NCI-H187 treated with DMSO at 0.1 percent for 48 hours (cell line): ENCODE results near the gene BNC2.
A peak's percentile ranks its signal among the peaks of the same experiment; 100 is the strongest.

Experiments
- DNase-seq: peaks from one replicate; lab custom pipeline; 2025; lab: John Stamatoyannopoulos, UW

BNC2 gene

DNA sequence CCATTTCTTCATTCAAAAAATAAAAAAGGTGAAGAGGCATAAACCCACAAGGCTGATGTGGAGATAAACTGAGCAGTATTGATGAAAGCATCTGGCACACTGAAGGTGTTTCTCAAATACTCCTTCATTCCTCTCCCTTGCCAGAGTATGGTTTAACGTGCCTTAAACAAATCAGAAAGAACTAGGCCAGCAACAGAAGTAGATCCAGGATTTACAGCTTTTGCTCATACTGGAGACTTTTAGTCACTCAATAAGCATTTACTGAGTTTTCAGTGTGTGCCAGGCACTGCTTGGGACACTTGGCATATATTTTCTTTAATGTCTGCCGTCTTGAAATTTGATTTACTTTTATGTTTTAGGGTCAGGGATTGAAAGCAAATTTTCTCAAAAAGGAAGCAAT lies 53.0 kb downstream of the BNC2 start:
- DNase-seq, result no peak

DNA sequence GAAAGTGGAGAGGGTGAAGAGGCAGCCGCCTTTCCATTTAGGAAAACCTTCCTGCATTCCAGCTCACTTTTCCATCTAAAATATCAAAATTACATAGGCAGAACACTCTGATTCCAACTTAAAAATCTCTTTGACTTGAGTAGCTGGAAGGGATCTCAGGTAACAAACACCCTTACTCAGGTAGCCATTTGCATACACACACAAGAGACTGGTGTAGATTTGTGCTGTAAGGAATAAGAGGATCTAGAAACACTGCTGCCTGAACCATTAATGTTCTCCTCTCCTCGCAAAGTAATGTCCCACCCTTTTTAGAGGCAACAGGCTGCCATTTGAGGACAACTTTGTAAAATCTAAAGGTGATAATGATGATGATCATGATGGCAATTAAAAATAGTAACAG lies 53.5 kb downstream of the BNC2 start:
- DNase-seq, result no peak

DNA sequence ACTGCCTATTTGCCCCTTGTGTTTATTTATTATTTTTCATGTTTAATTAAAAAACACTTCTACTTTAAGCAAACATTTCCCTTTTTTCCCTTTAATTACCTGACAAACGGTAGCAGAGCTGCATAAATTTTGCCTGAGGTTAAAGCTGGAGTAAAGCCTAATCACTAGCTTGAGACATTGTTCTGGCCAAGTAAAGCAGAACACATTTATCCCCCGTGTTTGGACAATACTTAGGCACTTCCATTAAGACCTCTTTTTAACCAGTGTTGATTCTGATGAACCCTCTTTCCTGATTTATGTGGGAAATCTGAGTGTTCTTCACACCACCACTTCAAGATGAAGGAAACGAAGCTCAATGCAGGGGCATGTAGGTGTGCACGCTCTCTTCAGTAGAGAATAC lies 54.5 kb downstream of the BNC2 start:
- peak; percentile 62 for DNase-seq

DNA sequence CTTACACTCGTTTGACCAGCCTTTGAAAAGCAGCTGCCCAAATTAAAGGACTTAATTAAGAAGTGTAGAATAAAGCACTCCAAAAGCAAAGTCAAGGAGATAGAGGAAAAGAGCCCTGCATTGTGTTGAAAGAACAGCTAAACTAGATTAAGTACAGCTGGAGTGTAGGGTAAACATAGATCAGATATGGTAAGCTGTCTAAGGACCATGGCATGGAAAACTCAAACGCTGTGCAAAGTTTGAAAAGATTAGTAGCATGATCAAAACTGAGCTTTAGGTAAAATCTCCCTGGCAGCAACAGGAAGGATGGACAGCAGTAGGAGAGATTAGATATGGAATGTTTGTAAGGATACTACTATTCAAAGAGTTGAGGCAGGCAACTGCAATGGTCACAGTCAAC lies 55.4 kb downstream of the BNC2 start:
- DNase-seq, result no peak

DNA sequence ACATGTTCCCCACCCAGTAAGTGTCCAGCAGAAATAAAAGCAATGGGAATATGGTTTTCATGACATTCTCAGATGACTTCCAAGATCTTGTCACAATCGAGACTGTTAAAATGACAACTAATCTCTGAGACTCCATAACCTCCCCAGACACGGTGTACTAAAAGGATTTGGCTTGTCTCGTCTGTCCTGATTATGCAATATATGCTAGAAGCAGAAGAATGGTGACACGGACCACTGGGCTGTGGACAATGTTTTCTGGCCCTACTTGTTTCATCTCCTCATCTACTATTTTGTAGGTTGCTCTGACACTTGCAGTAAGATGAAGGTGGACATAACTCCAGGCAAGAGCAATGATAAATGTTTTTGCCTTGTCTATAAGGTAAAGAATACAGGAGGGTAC lies 56.6 kb downstream of the BNC2 start:
- no peak for DNase-seq

DNA sequence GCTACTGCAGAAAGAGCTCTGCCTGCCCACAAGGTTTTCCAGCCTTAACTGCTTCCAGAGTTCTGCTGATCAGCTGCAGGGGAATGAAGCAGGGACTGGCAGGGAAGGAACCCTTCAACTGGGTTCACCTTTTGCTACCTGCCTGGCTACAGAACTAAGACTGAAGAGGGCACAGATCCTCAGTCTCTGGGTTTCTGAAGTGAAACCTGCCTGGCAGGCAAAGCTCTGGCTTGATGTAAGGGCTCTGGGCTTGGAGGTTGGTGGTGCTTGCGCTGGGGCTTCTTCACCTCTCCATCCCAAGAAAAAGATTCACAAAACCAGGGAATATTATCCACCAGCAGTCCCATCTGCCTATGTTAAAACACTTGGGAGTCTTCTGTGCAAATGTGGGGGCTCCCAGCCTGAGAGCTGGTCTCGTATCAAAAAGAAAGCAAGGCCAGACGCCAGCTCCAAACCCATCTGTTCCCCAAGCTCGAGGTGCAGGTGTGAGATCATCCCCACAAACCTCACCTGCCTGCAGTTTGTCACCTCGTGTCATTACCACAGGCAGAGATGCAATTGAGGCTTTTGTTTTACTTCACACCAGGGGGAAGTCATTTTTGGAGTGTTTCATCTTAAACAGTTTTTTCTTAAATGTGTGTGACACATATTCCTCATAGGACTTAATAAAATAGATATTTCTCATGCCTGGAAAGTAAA lies 58.3 kb downstream of the BNC2 start:
- no peak for DNase-seq

DNA sequence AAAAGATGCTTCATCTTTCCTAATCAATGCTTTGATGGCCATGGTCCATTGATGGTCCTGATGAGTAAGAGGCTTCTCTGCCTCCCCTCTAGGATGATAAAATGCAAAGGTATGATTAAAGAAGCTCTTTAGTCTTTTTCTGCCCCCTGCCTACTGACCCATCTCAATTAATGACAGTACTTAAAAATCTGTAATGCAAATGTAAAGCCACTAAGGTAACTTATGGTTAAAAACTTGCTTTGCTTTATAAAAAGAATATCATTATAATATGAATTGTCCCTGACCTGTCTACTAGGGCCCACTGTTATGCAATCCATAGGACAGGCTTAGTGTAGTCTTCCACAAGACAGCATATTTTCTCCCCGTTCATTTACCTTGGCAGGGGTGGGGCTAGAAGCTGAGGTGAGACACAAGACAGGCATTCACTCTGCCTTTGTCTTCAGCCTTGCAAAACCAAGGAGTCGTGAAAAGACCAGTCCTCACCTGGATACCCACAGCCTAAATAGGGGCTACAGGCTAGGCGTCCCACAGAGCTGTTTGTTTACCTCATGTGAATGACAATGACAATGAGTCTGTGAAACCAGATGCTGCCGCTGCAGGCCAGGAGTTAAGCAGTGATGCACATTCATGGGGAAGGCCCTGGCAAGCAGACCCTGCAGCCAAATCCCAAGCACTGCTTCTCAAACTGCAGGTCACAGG lies 60.4 kb downstream of the BNC2 start:
- DNase-seq, result no peak

DNA sequence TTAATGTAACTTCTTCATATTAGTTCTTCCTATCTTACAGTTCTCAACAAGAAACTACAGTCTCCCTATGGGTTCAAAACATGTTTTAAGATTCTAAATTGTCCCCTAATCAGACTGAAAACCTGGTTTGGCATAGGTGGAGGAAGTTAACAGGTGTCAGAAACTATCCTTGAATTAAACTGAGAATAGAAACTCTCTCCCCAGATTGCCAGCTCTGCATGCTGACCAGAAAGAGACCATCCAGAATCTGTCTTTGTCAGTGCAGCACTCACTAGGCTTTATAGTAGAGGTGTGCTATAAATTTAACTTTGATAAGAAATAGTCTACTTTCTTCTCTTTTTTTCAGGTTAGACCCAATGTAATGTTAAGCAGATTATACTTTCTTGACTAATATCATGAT lies 63.8 kb downstream of the BNC2 start:
- DNase-seq, result no peak

DNA sequence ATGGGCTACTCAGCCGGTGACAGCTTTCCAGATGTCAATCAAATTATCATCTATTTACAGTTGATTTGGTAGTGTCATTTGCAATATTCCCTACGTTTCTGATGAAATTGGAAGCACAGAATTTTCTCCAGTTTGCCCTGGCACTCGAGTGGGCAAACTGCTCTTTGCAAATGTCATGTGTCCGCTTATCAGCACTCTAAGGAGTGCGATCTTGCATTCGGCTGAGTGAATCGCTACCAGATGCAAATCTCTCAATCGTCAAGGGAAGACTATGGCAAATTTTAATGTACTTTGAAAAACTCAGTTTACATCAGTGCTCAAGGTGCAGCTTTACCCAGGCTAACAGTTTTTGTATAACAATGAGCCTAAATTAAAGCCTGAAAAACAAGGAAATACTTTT lies 66.8 kb downstream of the BNC2 start:
- DNase-seq, result no peak

DNA sequence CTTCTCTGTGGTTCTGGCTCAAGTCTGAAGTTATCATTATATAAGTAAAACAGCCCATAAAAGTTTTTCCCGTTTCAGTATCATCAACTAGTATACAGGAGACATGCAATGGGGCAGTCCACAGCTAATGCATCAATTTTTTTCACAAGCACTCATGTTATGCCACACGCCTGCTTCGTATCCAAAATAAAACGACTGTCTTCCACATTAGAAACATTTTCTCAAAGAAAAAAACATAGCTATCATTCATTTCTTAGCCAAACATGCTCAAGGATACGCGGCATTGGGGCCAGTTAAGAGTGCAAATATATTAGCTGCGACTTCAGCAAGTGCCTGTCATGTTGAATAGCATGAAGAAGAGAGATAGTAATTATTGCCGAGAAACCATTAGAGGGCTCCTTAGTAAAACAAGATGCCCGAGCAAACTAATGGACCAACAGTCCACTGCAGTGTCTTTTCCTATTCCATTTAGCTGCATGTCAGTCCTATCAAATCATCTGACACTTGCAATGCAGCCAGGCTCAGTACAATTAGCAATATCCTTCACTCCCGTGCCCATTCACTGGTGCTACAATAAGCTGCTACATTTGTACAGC lies 68.5 kb downstream of the BNC2 start:
- no peak for DNase-seq

DNA sequence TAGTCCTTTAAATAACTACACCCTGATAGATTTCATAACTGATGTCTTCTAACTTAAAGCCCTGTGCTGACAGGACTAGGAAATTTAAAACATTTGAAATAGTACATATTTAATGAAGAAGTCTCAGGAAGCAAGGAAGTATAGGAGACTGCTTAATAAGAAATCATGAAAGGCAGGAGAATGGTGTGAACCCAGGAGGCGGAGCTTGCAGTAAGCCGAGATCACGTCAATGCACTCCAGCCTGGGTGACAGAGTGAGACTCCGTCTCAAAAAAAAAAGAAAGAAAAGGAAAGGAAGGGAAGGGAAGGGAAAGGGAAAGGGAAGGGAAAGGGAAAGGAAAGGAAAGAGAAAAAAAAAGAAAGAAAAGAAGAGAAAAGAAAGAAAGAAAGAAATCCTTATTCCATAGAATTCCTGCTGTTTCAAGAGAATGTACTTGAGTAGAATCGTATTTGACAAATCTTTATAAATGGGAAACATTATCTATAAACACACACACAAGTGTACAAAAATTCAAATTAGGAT lies 74.1 kb downstream of the BNC2 start:
- no peak for DNase-seq

DNA sequence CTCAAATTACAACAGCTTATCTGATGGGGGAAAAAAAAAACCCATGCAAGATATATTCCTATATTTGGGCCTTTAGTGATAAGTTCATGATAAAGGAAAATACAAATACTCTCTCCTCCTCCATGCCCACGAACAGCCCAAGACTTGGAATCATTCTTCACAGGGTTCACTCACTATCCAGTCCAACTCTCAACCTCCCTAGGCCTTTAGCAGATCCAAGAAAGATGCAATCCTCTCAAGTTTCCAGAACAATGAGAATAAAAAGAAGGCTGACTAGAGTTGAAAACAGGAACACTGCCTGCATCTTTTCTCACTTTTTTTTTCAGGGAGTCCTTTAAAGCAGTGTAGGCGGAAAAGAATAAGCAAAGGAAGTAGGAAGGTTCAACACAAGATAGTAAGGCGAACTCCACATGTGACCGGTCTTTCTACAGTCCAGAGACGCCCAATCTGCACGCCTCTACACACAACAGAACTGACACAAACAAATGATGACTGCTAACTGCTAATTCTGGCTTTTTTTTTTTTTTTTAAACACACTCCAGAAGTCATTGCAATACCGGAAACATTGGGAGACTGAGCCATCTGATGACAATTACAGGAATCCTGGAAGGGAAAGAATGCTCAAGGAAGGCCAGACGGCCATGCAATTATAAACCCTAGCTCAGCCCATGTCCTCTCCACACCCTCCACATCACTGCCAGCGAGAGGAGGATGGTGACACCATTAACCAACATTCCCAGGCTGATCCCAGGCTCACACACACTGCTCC lies 75.4 kb downstream of the BNC2 start:
- no peak for DNase-seq

DNA sequence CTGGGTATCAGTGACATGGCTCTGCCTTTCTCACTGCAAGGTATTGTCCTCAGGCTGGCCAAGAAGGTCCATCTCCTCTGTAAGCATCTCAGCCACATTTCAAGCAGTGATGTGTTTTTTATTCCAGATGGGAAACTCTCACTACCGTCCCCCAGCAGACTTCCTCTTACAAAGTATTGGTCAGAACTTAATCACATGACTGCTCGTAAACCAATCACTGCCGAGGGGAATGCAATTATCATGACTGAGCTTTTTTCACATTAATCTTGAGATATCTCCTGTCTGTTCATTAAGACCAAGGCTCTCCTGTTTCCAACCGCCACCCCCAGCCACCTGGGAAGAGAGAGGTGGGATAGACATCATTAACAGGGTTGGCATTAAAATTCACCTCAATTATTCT lies 76.4 kb downstream of the BNC2 start:
- DNase-seq, result no peak

DNA sequence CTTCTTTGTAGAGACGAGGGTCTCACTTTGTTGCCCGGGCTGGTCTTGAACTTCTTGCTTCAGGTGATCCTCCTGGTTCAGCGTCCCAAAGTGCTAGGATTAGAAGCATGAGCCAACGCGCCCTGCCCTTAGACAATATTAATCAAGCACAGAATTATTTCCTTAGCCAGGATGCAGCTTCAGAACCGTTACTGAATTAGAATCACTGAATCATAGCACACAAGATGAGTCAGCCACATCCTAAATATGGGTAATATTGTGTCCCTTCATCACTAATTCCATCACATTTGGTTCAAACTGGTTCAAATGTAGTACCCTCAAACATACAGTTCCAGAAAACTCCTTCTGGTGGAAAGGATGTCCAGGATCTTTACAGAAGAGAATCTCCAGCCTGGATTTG lies 82.7 kb downstream of the BNC2 start:
- no peak for DNase-seq

DNA sequence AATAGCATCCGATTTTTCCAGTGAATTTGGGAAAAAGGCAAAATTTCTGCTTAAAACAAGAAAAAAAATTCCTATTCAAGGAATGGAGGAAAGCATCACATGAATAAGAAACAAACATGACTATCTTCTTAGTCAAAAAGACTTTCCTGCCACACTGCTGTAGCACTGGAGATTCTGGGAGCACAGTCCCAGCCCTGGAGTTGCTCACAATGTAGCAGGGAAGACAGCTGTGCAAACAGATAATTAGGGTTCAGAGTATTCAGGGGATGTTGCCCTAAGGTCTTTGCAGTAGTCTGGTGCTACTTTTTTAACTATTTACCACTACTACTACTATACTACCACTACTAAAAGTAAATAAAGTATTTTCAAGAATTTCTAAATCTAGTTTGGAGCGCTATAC lies 86.5 kb downstream of the BNC2 start:
- no peak for DNase-seq

DNA sequence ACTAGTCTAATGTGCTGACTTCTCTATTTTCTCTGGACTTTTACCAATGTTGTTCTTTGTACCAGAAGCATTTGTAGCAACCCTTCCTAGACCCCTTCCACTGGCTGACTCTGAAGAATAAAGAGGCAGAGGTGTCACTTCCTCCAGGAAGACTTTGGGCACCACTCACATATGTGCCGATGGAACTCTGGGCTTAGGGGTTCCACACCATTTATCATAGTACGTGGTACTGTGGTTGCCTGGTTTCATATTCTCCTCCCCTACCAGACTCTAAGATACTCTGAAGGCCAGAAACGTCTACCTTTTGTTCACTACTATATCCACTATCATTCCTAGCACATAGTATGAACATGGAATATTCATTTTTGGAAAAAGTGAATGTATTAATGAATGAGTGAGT lies 88.0 kb downstream of the BNC2 start:
- DNase-seq, result no peak

DNA sequence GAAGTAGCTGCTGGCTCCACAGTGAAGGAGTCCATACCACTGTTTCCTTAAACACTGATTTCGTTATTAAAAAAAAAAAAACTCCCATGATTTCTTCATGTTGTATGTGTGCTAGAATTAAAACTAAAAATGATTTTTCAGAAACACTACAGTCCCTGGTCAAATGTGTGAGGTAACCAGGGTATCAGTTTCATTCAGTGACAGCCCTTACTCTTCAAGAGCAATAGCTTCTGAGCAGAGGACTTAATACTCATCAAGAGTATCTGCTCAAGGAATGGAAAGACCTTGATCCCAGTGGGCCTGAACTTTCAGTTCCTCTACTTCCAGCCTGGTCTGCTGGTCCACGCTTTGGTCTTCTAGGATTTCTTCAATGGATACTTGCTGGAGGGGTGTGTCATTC lies 95.1 kb downstream of the BNC2 start:
- no peak for DNase-seq

DNA sequence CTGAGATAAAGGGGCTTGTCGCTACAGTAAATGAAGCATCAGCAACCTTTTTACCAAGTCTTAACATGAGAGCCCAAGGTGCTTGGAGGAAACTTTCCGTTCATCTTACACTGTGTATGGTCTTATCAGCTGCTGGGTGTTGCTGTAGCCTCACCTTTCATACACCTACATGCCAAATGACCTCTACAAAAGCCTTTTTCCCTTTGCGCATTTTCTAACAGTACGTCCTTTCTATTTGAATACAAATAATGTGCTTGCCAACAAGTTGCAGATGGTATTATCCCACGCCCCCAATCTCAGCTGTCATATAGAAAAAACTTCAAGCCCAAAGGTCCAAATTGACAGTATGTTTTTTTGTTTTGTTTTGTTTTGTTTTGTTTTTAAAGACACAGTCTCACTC lies 96.9 kb downstream of the BNC2 start:
- DNase-seq, result no peak

DNA sequence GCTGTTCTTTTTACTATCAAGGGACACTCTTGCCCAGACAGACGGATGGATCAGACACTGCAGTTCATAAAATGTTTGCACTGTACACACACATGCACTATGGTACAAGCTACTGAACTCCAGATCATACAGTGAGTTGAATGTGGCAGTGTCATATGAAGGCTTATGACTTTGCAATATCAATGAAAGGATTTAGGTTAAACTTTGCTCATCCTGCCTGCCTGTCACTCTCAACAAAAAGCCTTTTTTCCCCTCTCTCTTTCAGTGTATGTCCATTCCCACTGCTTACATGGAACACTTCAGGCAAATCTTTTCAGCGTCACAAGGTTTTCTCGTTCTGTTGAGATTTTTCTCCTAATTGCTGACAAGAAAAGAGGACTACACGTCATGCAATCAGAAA lies 97.4 kb downstream of the BNC2 start:
- no peak for DNase-seq

DNA sequence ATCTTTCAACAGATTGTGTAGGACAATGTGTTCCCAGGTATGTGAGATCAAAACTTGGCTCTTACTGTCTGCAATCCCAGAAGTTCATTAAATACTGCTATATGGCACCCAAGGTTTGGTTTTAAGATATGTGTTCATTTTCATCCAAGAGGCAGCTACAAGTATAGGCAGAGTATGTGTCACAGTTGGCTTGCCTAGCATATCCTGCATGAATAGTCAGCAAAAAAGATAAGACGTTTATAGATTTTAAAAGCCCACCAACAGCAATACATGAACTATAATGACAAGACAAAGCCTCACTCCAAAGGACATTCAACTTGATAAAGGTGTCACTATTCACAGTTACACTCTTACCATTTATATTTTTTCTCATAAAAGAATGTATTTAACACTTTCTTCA lies 99.1 kb downstream of the BNC2 start:
- DNase-seq, result no peak

DNA sequence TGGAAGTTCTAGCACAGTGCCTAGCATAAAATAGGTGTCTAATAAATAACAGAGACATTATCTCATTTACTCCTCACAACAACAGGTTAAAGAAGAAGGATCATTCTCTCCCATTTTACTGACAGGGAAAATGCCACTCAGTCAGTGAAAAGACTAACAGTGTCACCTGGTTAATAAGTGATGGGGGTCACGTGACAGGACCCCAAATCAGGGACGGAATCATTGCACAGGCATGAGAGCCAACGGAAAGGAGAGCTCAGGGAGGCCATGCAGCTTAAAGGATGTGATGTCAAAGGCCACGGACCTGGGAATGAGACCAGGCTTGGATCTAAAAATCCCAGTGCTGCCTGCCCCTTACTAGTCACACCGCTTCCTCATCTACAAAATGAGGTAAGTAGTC lies 101.2 kb downstream of the BNC2 start:
- no peak for DNase-seq

DNA sequence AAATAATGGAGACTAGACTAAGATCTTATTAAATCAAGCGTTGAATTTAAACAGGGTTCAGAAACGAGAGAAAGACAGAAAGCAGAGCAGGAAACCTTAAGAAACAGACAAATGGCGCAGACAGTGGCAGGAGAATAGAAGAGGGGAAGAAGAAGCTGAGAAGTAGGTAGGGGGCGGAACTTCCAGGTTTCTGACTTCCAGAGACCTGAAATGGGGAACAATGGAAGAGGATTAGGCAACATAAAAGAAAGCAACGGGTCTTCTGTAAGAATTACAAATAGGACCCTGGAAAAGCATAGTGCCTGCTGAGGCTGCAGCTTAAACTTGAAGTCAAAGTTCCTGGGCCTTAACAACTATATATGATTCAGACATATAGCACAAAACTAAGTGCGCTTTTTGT lies 101.7 kb downstream of the BNC2 start:
- DNase-seq, result no peak

DNA sequence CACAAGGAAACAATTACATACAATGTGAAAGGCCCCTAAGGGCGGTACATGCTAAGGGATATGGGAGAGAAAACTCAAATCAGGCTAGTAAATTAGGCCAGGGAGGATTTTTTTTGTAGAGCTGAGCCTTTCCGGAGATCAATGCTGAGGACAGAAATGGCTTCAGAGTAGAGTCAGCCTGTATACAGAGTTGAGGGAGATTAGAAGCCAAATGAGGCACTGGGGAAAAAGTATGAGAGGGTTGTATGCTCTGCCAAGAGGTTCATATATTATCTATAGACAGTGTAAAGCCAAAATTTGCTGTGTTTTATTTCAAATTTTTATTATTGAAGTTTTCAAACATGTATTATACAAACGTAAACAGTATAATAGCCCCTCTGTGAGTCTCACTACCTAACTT lies 103.1 kb downstream of the BNC2 start:
- no peak for DNase-seq
